Fibroblast of mammary gland (primary cell): Measurements from ENCODE around the gene CSF1R.
A peak's percentile ranks its signal among the peaks of the same experiment; 100 is the strongest.

Source experiments
- DNase-seq: peaks from one replicate; pipeline ENCODE4 v3.0.0-alpha.2; 2010; ENCODE audit warnings: low read depth
- H3K4me3 ChIP-seq: 2 replicates; pipeline ENCODE4 v1.5.1; 2011; ENCODE audit warnings: low read depth, mild to moderate bottlenecking, low read length, moderate library complexity; ENCODE audit not compliant: control insufficient read depth
- TF ChIP-seq, protein P1 (sequence below): conservative IDR thresholded peaks from 2 replicates; pipeline ENCODE4 v1.5.1; 2011; ENCODE audit warnings: low read depth, low read length, inconsistent platforms; ENCODE audit not compliant: control insufficient read depth, insufficient read depth

CSF1R gene

DNA sequence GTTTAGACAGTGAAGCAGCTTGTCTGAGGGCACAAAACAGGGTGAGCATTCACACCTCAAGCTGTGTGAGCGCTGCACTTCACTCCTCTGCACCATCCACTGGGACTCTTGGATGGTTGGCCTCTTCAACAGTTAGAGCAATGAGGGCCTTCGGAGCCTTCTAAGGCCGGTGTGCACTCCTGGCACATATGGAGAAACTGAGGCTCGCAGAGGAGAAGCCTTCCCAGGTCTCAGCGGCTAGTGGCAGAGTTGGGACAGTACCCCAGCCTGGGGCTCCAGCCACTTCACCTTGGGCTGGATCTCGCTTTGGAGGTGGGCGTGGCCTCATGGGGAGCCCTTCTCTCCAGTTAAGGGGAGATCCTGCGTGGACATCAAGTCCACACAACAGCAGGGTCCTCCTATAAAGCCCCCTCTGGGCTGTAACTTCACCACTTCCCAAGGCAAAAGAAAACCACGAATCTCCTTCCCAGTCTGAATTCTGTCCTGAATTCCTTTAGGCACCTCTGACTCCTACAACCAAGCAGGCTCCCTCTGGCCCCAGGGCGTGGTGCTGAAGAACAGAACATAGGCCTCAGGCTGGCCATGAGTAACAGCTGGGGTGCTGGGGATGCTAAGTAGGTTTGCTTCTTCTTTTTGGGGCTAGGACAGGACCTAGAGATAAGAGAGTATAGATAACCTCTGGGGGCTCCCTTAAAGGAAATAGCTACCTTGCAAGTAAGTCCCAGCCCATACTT is 30.5 kb upstream of the CSF1R start:
- no peak overlapping the region for H3K4me3 ChIP-seq
- TF ChIP-seq, protein P1, sequence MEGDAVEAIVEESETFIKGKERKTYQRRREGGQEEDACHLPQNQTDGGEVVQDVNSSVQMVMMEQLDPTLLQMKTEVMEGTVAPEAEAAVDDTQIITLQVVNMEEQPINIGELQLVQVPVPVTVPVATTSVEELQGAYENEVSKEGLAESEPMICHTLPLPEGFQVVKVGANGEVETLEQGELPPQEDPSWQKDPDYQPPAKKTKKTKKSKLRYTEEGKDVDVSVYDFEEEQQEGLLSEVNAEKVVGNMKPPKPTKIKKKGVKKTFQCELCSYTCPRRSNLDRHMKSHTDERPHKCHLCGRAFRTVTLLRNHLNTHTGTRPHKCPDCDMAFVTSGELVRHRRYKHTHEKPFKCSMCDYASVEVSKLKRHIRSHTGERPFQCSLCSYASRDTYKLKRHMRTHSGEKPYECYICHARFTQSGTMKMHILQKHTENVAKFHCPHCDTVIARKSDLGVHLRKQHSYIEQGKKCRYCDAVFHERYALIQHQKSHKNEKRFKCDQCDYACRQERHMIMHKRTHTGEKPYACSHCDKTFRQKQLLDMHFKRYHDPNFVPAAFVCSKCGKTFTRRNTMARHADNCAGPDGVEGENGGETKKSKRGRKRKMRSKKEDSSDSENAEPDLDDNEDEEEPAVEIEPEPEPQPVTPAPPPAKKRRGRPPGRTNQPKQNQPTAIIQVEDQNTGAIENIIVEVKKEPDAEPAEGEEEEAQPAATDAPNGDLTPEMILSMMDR = no peak
- peak; percentile 20 for DNase-seq

DNA sequence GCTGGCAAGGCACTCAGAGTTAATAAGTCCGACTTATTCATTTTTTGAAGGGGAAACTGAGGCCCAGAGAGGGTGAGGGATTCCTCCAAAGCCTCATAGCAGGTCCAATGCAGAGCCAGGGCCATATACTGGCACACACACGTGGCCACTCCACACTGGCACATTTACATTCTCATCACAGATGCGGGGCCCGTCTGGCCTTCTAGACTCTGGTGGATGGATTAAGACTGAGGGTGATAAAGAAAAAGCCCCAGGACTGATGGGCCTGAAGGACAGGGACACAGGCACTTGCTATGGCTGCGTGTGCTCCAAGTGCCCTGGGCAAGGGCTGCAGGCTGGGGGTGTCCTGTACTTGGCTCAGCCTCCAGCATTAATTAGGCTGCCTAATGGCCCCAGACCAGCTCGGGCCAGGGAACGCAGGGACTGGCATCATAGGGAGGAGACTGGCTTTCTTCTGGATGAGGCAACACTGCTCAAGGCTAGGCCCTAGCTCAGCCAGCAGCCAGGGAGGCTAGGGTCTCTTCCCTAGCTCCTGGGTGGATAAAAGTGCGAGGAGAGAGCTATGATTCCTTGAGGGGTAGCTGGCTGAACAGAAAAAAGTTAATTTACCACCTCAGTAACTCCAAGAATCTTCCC is 28.5 kb upstream of the CSF1R start:
- no peak overlapping the region for H3K4me3 ChIP-seq
- TF ChIP-seq, protein P1 = no peak
- peak; percentile 2 for DNase-seq

DNA sequence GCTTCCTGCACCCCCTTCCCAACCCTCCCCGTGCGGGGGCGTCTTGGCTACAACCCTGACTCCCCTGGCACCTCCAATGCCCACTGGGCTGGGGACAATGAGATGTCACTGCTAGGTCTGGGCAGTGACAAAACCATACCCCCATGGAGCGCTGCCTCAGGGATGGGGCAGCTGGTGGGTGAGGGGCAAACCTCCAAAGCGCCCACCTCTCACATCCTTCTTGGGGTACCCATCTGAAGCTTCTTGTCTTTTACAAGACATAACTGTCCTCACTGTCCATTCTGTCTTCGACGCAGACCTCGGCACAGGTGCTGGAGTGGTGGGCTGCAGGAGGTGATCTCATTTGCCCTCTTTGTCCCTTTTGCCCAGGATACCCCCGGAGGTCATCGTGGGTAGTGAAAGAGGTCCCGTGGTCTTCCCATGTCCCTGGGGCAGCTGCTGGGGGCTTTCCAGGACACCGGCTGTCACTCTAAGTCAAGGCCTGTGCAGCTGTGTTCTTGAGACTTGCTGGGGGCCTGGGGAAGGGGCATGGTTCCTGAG is 27.8 kb upstream of the CSF1R start:
- no peak overlapping the region for H3K4me3 ChIP-seq
- TF ChIP-seq, protein P1 = no peak
- no peak for DNase-seq

DNA sequence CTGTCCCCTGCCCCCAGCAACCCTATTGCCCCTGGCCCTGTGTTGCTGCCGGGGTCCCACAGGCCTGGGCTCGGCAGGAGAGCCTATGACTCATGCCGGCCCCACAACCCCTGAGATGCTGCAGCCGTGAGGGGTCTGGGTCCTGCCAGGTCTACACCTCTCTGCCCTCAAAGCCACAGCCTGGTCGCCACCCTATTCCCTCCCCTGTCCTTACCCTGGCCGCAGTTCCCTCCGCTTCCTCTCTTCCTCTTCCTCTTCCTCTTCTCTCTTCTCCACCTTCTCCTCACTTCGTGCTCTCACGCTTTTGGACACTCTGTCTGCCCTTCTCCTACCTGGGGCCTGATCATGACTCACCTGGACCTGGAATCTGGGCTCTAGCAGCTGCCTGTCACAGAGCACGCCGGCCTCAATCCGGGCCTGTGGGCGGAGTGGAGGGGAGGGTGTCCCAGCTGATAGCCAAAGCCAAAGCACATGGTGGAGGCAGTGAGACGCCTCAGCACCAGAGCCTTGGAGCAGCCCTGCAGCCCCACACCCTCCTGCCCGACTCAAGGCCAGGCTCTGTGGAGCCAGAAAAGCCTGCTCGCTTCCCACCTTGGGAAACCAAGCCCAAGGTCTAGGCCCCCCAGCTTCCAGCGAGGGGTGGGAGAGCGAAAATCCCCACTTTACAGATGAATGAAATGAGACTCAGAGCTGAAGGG is 26.8 kb upstream of the CSF1R start:
- DNase-seq = peak; percentile 65
- H3K4me3 ChIP-seq = no peak overlapping the region
- TF ChIP-seq, protein P1 = no peak

DNA sequence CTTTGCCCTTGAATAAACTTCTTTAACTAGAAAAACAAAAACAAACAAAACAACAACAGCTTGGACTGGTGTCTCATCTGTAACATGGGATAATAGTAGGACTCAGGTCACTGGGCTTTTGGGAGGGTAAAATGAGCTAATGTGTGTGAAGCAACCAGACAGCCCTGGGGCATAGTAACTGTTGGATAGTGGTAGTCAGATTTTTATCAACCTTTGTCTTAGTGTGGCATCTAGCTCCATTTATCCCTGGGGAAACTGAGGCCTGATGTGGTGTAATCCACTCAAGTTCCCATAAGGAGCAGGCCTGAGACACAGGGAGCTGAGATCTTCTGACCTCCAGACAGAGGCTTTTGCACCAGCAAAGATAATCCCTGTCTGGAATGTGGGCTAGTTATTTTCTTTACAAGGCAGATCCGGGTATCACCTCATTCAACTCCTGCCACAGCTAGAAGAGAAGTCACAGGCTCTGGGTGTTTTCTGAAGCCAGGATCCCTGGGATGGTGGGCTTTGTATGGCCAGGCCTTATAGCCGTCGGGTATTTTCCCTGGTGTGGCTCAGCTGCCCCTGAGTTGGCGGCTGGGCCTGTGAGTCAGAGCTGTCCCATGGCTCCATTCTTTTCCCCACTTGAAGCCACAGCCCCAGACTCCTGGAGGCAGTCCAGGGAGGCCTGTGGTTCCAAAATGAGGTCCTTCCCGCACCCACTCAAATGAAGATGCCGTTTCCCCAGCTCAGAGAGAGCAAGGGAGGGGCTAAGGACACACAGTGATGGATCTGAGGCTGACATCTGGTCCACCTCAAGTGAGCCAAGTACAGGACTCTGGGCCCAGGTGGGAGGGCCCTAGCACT is 26.1 kb upstream of the CSF1R start:
- TF ChIP-seq, protein P1 = no peak
- peak; percentile 95 for DNase-seq
- H3K4me3 ChIP-seq = no peak overlapping the region

DNA sequence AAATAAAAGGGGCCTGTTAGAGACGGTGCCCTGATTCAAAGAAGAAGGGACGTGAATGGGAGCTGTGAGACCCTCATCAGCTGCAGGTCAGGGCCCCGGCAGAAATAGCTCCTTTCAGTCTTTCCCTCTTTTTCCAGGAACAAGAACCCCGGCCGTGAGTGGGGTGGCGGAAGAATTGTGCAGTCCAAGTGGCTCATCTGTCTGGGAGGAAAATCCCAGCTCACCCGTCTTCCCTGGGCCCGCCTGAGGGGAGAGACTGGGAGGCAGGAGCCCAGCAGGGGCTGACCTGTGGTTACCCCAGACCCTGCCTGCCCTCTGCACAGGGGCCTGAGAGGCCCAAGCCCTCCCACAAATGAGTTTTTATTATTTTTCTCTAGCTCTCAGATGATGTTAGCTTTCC is 24.8 kb upstream of the CSF1R start:
- no peak overlapping the region for H3K4me3 ChIP-seq
- TF ChIP-seq, protein P1 = no peak
- peak; percentile 3 for DNase-seq
